VCaP (cell line): Measurements from ENCODE around the gene LAMA5.

Source experiments
- H3K27ac ChIP-seq: fragments of 450-650 bp; 2 replicates; pipeline ENCODE4 v1.5.1; 2017
- TF ChIP-seq, protein P1 (sequence below): fragments of 450-650 bp; conservative IDR thresholded peaks from 2 replicates; pipeline ENCODE4 v1.5.1; 2017; ENCODE audit warnings: mild to moderate bottlenecking, moderate library complexity

Gene LAMA5

DNA sequence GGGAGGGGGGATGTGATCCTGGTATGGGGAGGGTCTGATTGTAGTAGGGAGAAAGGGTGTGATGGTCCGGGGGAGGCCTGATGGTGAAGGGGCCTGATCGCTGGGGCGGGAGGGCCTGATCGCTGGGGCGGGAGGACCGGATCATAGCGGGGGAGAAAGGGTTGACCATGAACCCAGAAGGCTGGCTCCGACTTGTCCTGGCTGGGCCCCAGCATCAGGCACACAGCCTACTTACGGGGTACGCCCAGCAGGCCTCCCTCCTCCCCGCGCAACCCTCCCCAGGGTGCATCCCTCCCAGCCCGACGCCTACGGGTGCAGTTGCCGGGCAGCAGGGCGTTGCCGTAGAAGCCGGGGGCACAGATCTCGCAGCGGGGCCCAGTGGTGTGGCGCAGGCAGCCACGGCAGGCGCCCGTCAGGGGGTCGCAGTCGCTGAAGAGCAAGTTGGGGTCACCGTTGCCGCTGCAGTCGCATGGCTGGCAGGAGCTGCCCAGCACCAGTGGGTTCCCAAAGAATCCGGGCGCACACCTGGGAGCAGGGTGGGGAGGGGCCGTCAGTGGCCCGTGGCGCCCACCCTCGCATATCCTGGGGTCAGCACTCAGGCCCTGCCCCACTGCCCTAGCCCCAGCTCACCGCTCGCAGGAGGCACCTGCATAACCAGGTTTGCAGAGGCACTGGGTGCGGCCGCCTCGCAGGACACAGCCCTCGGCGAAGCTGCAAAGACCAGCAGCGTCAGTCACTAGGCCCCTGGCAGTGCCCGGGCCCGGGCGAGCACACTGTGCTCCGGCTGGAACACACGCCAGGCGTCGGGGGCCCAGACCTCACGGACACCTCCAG lies 43.7 kb downstream of the LAMA5 start:
- TF ChIP-seq, protein P1, sequence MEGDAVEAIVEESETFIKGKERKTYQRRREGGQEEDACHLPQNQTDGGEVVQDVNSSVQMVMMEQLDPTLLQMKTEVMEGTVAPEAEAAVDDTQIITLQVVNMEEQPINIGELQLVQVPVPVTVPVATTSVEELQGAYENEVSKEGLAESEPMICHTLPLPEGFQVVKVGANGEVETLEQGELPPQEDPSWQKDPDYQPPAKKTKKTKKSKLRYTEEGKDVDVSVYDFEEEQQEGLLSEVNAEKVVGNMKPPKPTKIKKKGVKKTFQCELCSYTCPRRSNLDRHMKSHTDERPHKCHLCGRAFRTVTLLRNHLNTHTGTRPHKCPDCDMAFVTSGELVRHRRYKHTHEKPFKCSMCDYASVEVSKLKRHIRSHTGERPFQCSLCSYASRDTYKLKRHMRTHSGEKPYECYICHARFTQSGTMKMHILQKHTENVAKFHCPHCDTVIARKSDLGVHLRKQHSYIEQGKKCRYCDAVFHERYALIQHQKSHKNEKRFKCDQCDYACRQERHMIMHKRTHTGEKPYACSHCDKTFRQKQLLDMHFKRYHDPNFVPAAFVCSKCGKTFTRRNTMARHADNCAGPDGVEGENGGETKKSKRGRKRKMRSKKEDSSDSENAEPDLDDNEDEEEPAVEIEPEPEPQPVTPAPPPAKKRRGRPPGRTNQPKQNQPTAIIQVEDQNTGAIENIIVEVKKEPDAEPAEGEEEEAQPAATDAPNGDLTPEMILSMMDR, result no peak
- H3K27ac ChIP-seq, result no peak overlapping the region

DNA sequence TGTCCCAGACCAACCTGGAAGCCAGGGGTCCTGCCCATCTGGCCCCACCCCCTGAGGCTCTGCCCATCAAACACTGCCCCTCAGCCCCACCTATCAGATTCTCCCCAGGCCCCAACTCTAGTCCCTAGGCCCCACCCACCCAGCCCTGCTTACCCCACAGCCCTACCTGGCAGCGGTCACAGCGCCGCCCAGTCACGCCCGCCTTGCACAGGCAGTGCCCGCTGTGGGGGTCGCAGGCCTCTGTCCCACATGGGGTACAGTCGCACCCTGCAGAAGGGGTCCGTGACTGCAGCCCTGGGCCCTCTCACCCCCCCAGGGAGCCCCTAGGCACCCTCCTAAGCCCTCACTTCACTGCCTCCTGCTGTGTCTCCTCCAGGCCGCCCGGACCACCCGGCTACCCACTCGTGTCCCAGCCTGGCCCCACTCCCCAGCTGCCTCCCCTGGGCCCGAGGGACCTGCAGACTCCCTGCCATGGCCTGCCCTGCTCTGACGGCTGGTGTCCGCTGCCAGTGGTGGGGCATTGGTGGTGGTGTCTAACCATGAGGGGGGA lies 44.5 kb downstream of the LAMA5 start:
- no peak overlapping the region for H3K27ac ChIP-seq
- TF ChIP-seq, protein P1, result no peak

DNA sequence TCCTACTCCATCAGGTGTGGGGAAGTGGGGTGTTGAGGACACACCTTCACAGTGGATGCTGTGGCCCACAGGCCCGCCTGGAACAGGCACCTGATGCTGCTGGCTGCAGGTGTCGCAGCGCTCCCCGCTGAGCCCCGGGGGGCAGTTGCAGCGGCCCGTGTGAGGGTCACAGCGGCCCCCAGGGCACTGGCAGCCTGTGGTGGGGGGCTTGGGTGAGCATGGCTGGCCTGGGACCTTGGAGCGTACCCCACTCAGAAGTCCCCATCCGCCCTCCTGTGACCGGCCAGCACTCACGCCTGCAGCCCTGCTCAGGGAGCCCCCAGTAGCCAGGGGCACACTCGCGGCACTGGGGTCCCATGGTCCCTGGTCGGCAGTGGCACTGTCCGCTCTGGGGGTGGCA lies 45.1 kb downstream of the LAMA5 start:
- TF ChIP-seq, protein P1, result no peak
- no peak overlapping the region for H3K27ac ChIP-seq

DNA sequence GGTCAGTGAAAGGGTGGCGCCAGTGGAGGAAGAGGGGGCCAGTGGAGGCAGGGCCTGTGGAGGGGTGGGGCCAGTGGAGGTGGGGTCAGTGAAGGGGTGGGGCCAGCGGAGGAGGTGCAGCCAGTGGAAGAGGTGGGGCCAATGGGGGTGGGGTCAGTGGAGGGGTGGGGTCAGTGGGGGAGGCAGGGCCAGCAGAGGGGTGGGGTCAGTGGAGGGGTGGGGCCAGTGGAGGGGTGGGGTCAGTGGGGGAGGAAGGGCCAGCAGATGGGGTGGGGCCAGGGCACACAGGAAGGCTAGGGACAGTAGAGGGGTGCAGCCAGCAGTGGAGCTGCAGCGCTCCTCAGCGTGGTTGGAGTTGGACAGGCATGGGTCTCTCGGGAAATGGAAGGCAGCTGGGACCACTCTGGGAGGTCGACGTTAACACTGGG lies 45.6 kb downstream of the LAMA5 start:
- TF ChIP-seq, protein P1, result no peak
- H3K27ac ChIP-seq, result no peak overlapping the region

DNA sequence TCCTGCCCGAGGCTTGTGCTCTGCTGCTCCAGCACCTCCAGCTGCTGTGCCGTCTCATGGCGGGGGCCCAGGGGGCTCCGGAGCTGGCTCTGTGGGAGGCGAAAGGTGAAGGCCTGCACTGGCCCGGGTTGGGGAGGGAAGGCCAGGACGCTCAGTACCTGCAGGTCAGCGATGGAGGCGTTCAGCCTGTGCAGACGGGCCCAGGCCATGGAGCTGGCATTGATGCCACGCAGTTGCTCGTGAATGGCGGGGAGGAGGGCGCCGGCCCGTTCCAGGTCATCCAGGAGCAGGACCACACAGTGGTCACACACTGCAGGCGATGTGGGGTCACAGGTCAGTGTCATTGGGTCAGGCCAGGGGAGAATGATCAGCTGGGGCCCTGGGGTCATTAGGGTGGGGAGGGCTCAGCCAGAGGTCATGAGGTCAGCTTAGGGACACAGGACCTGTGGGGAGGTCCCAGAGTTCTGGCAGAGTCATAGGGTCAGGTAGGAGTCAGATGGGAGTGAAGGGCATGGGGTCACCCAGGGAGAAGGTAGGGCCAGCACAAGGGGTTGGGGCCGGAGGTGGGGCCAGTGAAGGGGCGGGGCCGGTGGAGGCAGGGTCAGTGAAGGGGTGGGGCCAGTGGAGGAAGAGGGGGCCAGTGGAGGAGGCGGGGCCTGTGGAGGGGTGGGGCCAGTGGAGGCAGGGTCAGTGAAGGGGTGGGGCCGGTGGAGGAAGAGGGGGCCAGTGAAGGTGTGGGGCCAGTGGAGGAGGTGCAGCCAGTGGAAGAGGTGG lies 46.3 kb downstream of the LAMA5 start:
- no peak overlapping the region for H3K27ac ChIP-seq

DNA sequence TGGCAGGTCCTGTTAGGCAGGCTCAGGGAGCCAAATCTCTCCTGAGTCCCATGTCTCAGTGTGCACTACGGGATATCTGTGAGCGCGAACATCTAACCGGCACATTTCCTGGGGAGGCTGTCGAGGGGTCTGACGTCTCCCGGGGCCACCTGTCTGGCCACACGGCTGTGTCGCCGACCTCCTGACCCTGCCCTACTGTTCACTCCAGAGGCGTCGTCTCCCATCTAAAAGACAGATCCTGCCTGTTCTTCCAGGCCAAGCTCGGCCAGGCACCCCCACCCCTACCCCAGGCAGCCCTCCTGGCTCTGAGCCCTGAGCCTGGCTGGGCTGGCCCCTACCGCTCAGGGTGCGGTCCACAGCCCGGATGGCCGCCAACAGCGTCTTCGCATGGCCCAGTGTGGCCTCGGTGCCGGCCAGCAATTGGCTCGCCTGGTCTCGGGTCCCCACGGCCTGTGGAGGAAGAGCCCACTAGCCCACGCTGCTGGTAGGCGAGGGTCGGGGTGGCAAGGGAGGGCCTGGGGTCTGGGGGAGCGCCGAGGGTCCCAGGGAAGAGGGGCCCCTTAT lies 47.7 kb downstream of the LAMA5 start:
- H3K27ac ChIP-seq, result no peak overlapping the region
- TF ChIP-seq, protein P1, result no peak

More for the DNA sequence above, 46.3 kb downstream of the LAMA5 start:
- TF ChIP-seq, protein P1, result no peak
